Islet of Langerhans (tissue), 1 donor: Measurements from ENCODE around the gene ILDR2.
A peak's percentile ranks its signal among the peaks of the same experiment; 100 is the strongest.

Source experiments
- FAIRE-seq: peaks from one replicate; lab custom pipeline; 2011; peaks lifted over from hg19 to GRCh38; lab: Jason Lieb, UNC

ILDR2 gene

DNA sequence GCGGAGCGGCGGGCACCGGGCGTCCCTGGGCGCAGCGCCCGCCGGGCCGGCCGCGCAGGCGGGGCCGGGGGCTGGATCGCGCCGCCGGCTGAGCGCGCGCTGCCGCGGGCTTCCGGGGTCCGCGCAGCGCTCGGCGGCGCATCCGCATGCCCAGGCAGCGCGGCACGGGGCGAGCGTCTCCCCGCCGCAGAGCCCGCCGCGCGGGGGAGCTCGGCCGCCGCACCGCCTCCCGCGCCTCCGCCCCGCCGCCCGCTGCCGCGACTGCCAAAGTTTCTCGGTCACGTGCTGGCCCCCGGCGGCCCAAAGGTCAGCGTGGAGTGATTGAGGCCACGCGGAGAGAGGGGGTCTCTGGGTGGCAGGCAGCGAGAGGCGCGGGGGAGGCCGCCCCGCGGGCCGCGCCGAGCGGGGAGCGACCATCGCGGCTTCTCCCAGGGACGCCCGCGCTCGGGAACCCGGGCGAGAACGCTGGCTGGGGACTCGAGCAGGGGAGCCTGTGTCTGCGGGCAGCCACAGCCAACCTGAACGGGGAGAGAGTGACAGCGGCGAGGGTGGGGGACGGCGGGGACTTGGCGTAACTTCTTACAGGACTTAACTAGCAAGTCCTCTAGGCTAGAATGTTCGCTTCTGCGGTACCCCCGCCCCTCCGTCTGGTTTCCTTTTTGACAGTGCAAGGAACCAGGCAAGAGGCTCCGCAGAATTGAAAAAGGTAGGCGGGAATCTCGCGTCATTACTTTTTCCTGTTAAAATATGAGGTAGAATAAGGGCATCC, at the start of gene ILDR2:
Gene ILDR2, minus strand, starts transcription at position 180 of the 769 bp plus-strand sequence. CDS start 272 bp downstream, outside the sequence.
- no peak for FAIRE-seq

DNA sequence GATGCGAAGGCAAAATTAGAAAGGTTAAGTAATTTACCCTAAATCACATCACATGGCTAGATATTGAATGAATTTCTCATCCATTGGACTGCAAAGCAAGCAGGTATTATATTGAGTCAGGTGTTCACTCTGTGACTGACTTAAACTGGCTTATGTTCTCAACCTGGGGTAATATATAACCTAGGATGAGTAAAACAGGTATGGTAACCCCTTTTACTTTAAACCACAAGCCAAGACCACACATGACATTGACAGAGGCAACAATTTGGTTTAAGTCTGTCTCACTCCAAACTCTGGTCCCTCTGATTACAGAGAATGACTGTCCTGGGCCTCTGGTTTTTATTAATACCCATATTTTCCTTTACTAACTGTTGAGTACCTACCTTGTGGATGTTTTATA, 47.0 kb upstream of the ILDR2 start:
- no peak for FAIRE-seq

DNA sequence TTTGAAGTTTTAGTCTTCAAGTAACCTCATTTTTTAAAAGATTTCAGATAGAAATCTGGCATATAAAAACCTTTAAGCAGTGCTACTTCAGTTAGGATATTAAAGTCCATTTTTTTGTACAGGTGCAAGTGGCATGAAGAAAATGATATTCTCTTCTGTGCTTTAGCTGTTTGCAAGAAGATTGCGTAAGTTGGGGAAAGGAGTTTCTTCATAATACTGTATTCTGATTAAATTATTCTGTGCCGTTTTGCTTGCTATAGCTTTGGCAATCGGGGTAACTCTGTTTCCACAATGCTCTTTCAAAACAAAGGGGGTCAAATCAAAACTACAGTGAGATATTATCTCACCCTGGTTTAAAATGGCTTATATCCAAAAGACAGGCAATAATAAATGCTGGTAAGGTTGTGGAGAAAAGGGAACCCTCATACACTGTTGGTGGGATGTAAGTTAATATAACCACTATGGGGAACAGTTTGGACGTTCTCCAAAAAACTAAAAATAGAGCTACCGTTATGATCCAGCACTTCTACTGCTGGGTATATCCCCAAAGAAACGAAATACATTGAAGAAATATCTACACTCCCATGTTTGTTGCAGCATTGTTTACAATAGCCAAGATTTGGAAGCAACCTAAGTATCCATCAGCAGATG, 40.9 kb upstream of the ILDR2 start:
- FAIRE-seq, result no peak

DNA sequence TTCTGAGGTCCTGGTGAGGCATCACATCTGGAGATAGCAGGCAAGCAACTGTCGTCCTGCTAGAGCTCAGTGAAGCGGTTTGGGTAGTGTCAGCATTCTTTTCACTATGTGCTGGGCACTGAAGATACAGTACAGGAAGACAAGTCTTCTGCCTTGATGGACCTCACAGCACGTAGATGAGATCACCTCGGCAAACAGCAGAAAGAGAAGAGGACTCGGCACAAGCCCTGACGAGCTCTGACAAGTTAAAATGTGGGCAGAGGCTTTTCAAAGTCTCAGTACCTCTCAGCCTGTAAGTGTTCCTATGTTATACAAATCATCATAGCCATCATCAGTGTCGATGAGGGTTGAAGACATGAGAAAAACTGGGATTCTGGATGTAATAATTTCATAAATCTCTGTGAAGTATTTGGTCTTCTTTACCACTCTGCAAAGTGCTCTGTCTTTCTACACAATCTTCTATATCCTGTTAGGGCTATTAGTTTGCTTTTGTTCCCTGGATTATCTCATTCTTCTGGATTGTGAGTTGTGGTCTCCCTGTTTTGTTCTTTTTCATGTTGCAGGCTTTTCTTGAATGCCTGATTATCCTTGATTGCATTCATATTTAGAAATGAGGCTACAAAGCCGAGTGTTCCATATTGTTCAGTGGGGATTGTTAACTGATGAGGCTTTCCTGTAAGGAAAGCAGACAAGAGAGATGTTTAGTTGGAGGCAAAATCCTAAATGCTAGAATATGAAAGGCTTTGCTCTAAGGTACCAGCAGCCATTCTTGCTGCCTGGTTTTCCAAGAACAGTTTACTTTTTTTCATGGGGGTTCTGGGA, 38.0 kb upstream of the ILDR2 start:
- no peak for FAIRE-seq

- FAIRE-seq, result no peak
Measured at GRCh38 chr1:167012570-167012969, 37.2 kb upstream of the ILDR2 start.

GRCh38 chr1:167011560-167012191, 36.3 kb upstream of the ILDR2 start:
- FAIRE-seq, result no peak

- no peak for FAIRE-seq
Measured at GRCh38 chr1:167003711-167004110, 28.4 kb upstream of the ILDR2 start.

DNA sequence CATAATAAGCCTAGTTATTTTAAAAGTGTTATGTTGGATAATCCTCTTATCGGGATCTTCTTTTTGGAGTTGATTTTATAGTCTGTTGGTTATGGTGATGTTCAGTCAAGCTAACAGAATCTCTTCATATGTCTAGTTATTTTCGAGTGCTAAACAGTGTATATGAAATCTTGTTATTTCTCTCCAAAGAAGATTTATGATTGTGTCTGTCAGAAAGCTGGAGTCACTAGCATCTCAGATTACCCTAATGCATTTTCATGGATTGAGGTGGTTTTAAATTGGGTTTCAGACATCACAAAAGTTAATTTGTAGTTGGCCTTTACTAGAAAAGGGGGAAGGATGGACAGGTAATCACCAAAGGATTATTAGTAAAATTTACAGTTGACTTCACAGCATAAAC, 27.0 kb upstream of the ILDR2 start:
- FAIRE-seq, result no peak

- no peak for FAIRE-seq
Measured at GRCh38 chr1:167000546-167000945, 25.2 kb upstream of the ILDR2 start.

GRCh38 chr1:166999500-167000055, 24.2 kb upstream of the ILDR2 start:
- no peak for FAIRE-seq

DNA sequence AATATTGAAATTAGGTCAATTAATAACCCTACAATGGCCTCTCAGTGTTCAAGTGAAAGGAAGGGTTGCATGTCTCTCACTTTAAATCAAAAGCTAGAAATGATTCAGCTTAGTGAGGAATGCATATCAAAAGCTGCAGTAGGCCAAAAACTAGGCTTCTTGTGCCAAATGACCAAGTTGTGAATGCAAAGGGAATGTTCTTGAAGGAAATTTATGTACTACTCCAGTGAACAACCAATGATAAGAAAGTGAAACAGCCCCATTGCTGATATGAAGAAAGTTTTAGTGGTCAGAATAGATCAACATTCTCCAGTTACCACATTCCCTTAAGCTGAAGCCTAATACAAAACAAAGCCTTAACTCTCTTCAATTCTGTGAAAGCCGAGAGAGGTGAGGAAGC, 23.7 kb upstream of the ILDR2 start:
- no peak for FAIRE-seq

- FAIRE-seq, result no peak
Measured at GRCh38 chr1:166988974-166989515, 13.7 kb upstream of the ILDR2 start, which contains the start of gene MAEL. Gene MAEL, plus strand, starts transcription at chr1:166989280. Its CDS starts 73 bp downstream, at chr1:166989353.

GRCh38 chr1:166981589-166981988, 6.2 kb upstream of the ILDR2 start:
- FAIRE-seq, result no peak

DNA sequence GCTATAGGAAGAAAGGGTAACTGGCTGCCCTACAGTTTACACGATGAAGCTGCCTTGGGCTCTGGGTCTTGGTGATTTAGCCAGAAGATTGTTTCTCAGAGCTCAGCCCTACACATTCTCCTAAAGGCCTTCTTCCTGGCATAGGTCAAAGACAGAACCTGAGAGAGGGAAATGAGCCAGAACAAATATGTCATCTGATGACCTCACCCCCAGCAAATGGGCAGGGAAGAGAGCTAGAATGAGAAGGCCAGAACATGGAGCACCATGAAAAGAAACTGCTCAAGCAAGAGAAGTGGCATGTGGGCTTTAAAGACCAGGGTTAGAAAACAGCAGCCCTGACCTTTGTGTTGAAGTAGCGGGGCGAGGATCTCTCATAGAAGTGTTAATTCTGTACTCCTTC, 5.5 kb upstream of the ILDR2 start:
- peak; percentile 49 for FAIRE-seq

- FAIRE-seq, result no peak
Measured at GRCh38 chr1:166980383-166980782, 5.0 kb upstream of the ILDR2 start.

- no peak for FAIRE-seq
Measured at GRCh38 chr1:166978821-166979220, 3.5 kb upstream of the ILDR2 start.

- no peak for FAIRE-seq
Measured at GRCh38 chr1:166977951-166978350, 2.6 kb upstream of the ILDR2 start.

GRCh38 chr1:166974647-166975345, 544 bp downstream of the ILDR2 start:
- FAIRE-seq, result no peak

DNA sequence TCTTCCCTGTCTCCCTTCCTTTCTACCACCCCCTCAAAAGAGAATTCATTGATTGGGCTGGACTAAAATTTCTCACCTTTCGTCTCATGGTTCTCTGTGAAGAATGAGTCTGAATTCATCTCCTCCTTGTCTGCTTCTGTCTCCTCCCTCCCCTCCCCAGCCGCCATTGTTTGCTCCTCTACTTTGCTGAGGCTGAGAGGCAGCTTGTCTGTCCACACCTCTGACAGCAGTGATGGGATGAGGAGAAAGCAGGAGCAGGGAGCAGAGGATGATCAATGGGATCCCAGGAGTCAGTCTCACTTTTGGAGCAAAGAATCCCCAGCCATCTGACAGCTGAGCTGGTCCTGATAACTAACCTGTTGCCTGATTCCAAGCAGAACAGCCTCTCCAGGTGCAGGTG, 2.5 kb downstream of the ILDR2 start:
- FAIRE-seq, result no peak

- no peak for FAIRE-seq
Measured at GRCh38 chr1:166972193-166972592, 3.1 kb downstream of the ILDR2 start.

DNA sequence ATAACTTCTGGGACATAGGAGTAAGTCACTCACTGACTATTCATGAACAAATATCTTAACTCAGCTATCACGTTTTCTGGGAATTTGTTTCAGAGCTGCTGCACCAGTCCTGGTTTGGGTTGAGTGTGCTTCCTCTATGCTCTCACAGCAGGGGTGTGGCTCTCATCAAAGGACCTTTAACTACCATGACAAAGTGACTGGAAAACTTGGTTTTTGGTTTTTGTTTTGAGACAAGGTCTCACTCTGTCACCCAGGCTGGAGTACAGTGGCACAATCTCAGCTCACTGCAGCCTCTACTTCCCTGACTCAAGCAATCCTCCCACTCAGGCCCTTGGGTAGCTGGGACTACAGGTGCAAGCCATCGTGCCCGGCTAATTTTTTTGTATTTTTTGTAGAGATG, 4.1 kb downstream of the ILDR2 start:
- FAIRE-seq, result no peak
